GM21447 (cell line): ENCODE results near the gene DTX3.
"Not testable (repeated sequence)": the region's sequence is repeated elsewhere in the genome, so short reads cannot be mapped to it uniquely, and the experiment has no call there.

Source experiments
- ATAC-seq: cut with Tn5 transposase; IDR thresholded peaks from one replicate; pipeline ENCODE4 v1.9.1; 2021; ENCODE audit not compliant: unreplicated experiment

Gene DTX3, protein sequence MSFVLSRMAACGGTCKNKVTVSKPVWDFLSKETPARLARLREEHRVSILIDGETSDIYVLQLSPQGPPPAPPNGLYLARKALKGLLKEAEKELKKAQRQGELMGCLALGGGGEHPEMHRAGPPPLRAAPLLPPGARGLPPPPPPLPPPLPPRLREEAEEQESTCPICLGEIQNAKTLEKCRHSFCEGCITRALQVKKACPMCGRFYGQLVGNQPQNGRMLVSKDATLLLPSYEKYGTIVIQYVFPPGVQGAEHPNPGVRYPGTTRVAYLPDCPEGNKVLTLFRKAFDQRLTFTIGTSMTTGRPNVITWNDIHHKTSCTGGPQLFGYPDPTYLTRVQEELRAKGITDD

DNA sequence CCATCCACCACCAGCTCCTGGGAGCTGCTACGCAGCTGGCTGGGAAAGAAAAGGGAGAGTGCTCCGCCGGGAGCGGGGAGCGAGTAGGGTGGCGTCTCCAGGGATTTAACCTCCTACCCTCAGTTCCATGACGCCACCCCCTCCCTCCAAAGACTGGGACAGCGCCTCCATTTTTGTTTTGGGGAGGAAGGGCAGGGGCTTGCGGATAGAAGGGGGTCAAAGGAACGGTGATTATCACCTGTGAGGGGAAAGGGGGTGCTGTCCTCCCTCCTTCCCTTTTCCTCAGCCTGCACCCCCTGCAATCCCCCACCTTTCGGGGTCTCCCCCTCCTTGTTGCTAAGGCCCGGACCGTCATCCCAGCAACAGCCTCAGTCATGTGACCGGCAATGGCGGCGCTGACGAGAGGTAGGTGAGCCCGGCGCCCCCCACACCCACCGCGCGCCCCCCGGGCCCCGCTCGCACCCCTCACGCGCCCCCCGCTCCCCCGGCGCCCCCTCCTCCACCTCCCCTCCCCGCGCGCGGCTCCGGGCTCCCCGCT, at the start of gene DTX3:
TSS of gene DTX3 (plus strand) at position 371 of the 538 bp plus-strand sequence. CDS start 1,694 bp downstream, outside the sequence.
- no peak for ATAC-seq

DNA sequence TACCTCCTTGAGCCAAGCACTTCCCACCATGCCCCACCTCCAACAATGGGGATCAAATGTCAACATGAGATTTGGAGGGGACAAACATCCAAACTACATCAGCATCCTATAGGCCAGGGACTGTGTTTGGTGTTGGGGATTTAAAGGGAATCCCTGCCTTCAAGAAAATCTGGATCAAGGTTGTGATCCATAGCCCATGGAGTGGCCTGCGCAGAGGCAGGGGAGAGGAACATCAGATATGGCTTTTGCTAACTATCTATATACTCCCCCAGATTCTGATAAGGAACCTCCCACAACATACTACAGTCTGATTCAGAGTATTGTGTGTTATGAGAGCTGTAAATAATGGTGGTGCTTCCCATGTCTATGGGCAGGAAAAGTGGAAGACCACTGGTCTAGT, 49.7 kb upstream of the DTX3 start:
- no peak for ATAC-seq

DNA sequence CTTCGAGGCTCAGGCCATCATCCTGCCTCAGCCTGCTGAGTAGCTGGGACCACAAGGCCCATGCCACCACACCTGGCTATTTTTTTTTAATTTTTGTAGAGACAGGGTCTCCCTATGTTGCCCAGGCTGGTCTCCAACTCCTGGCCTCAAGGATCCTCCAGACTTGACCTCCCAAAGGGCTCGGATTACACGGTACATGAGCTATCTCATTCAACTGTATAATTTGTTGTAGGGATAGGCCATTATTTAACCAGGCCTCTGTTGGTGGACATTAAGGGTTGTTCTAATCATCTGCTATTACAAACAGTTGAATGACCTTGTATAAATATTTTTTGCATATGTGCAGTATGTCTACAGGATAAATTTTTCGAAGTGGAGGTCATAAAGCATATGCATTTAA, 45.8 kb upstream of the DTX3 start:
- no peak for ATAC-seq

DNA sequence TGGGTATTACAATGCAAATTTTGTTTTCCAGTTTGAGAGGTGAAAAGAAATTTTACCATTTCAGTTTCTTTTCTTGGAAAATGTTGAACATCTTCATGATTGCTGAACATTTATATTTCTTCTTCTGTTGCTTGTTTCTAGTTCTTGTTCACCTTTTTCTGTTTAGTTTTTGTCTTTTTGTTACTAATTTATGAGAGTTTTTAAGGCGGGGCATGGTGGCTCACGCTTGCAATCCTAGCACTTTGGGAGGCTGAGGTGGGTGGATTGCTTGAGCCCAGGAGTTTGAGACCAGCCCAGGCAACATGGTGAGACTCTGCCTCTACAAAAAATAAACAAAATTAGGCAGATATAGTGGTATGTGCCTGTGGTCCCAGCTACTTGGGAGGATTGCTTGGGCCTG, 44.1 kb upstream of the DTX3 start:
- no peak for ATAC-seq

- not testable (repeated sequence) for ATAC-seq
Observed at GRCh38 chr12:57561117-57561516, 43.5 kb upstream of the DTX3 start.

DNA sequence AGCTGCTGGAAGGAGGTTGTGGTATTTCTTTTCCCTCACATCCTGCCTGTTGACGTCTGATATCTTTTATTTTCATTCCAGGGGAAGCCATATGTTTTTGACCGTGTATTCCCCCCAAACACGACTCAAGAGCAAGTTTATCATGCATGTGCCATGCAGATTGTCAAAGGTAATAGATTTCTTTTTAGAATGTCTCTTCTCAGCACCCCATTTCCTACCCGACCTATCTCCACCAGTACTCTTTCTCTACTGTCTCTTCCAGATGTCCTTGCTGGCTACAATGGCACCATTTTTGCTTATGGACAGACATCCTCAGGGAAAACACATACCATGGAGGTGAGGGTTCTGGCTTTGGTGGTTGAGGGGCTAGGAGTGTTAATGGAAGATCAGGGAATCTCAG, 41.3 kb upstream of the DTX3 start:
- no peak for ATAC-seq

DNA sequence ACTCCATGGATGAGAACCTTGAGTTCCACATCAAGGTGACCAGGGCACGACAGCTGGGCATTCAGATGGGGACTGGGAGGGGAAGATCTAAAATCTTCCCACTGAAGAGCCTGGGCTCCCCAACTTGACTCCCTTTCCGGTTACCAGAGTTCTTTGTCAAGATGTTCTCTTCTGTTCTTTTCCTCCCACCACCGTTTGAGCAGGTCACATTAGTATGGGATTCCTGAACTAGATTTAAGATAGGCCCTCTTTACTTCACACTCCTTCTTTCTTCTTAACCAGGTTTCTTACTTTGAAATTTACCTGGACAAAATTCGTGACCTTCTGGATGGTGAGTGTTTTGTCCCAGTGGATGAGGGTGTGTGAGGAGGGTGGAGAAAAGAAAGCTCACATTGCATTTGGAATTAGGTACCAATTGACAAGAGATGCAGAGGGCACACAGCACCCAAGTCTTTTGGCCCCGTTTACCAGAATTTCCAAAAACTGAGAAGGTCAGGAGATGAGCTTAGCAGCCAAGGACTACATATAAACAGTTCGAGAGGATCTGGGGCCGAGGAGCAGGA, 40.4 kb upstream of the DTX3 start:
- ATAC-seq = no peak

DNA sequence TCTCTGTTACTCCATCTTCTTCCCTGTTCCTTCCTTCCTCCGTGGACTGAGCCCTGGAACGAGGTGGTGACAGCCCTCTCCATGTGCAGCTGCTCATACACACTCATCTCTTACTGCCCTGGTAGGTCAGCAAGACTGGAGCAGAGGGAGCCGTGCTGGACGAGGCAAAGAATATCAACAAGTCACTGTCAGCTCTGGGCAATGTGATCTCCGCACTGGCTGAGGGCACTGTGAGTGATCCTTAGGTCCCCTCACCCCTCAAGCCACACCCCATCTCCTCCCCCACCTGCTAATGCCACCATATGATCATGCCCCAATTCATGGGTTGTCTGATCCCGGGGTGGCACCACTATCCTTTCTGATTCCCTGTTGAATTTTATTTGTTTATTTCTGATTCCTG, 35.8 kb upstream of the DTX3 start:
- ATAC-seq = no peak

DNA sequence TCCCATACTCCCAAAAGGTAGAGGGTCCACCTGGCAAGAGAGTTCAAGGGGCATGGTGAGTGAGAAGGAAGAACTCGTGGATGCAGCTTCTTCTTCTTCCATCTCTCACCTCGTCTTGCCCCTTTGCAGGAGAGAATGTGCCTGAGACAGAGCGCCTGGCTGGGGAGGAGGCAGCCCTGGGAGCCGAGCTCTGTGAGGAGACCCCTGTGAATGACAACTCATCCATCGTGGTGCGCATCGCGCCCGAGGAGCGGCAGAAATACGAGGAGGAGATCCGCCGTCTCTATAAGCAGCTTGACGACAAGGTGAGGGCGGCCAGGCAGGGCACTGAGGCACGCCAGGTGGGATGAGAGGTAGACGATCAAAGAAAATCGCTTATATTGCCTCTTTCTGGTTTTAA, 34.8 kb upstream of the DTX3 start:
- no peak for ATAC-seq

DNA sequence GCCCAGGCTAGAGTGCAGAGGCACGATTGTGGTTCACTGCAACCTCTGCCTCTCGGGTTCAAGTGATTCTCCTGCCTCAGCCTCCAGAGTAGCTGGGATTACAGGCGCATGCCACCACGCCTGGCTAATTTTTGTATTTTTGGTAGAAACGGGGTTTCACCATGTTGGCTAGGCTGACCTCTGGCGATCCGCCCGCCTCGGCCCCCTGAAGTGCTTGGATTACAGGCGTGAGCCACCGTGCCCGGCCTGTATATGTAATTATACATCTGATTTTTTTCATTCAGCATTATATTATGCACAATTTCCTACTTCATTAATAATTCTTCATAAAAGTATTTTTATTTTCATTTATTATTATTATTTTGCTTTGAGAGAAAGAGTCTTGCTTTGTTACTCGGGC, 34.2 kb upstream of the DTX3 start:
- ATAC-seq = not testable (repeated sequence)

- ATAC-seq = no peak
Observed at GRCh38 chr12:57571926-57572762, 32.5 kb upstream of the DTX3 start.

DNA sequence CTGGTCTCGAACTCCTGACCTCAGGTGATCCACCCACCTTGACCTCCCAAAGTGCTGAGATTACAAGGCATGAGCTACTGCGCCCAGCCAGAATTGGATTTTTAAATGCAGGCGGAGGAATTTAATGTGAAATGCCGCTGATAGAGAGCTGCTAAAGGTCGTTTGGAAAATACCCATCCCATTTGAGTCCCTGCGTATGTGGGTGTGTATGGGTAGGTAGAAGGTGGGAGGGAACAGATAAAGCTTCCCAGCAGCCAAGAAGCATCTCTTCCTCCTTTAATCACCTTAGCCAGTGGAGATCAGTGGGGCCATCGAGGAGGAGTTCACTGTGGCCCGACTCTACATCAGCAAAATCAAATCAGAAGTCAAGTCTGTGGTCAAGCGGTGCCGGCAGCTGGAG, 29.8 kb upstream of the DTX3 start:
- no peak for ATAC-seq

DNA sequence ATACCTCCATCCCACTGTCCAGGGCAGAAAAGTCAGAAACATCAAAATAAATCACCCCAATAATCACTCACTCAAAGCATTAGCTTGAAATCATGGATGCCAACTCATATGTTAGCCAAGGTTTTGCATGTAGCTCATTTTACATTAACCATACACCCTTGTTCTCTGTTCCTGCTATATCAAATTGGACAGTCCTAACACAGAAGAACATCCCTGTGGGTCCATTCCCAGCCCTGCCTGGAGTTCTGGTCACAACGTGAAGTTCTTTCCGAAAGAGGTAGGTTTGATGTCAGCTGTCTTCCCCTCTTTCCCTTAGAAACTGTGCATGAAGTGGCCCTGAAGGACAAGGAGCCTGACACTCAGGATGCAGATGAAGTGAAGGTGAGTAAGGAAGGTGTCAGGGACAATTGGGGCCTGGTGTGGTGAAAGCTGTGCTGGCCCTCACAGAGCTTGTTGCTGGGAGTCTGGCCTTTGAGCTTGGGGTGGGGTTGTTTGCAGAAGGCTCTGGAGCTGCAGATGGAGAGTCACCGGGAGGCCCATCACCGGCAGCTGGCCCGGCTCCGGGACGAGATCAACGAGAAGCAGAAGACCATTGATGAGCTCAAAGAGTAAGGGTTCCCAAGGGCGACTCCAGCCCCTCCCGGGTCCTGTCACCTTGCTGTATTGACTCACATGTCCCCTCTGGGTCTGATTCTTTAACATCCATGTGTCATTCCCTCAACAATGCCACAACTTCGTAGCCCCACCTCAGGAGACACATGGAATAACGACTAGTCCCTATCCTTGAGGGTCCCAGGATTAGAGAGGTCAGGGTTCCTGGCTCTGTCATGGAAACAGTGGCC, 28.6 kb upstream of the DTX3 start:
- ATAC-seq = no peak

DNA sequence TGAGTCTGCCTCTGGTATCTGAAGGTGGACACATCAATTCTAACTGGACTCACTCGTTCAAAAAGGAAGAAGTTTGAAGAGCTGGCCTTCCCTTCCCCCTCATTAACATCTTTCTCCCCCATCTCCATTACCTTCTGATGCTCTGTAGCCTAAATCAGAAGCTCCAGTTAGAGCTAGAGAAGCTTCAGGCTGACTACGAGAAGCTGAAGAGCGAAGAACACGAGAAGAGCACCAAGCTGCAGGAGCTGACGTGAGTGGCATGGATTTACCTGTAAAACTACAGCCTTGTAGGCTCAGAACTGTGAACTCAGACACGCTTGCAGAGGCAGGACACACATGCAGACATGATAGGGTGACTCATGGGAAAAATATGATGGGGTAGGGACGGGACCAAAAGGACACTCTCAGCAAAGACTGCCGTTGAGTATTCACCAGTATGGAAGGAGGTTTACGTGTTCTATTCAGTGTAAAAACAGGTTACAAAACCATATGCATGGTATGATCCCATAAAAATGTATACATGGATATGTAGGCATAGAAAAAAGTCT, 27.9 kb upstream of the DTX3 start:
- ATAC-seq = no peak

DNA sequence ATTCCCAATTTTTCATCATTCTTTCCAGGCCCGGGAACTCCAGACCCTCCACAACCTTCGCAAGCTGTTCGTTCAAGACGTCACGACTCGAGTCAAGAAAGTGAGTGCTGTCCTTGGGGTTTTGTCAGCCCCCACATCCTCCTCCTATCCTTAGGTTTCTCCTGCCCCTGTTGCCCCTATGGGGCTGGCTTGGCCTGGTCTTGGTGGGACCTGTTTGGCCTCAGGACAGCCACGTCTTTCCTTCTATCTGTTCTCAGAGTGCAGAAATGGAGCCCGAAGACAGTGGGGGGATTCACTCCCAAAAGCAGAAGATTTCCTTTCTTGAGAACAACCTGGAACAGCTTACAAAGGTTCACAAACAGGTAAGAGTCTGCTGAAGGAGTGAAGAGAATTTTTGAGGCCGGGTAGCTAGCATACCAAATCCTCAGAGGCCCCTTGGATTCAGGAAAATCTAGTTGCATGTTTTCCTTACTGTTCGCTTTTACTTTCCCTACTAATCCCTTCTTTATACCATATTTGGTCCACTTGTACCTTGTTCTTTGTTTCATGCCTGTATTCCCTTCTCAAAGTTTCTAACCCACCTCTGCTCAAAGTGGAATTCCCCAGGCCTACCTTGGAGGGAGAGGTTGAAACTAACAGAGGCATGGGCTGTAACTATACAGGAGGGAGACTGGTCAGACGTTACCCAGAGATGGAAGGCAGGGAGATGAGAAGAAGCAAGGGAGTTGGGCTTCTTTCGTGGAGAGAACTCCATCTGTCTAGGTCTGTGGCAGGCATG, 26.5 kb upstream of the DTX3 start:
- ATAC-seq = no peak

DNA sequence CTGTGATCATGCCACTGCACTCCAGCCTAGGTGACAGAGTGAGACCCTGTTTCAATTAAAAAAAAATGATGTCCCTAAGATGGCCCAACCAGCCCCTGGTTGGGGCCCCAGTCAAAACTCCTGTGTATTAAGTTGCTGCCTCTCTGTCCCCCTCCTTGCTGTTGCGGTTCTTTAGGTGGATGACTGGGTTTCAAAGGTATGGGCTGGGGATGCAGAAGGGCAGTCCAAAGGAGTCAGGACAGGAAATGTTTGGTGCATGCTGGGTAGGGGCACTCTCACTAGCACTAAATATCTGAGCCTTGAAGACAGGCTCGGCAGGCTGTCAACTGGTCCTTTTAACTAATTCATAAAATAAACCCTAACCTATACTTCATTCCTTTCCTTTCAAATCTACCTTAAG, 25.6 kb upstream of the DTX3 start:
- ATAC-seq = no peak

GRCh38 chr12:57579677-57580465, 24.8 kb upstream of the DTX3 start:
- ATAC-seq = no peak

DNA sequence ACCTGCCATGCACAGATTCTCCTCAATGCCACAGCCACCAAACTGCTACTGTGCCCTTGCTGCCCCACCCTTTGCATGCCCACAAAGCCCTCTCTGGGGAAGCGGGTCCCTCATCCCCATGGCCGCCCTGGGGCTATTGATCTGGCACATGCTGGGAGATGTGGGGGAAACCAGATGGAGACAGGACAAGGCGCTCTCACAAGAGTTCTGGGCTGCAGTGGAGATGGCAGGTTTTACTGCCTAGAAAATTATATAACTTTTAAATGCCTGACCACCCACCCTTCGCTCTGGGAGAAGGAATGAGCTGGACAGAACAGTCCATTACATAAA, 24.2 kb upstream of the DTX3 start:
- no peak for ATAC-seq

- ATAC-seq = no peak
Observed at GRCh38 chr12:57581802-57582201, 22.8 kb upstream of the DTX3 start.
